MM.1S (cell line): ENCODE results near the gene AGAP1.

Experiments used
- DNase-seq: peaks from one replicate; pipeline ENCODE4 v3.0.0-alpha.2; 2015
- H2AFZ ChIP-seq: fragments of 300-600 bp; sonication (generic); 2 replicates; pipeline ENCODE4 v1.6.0; 2016; ENCODE audit warnings: antibody characterized with exemption, low read length
- H3F3A ChIP-seq: fragments of 300-600 bp; sonication (generic); 2 replicates; pipeline ENCODE4 v1.6.1; 2016; ENCODE audit warnings: mild to moderate bottlenecking, antibody characterized with exemption, low read length, moderate library complexity, mixed read lengths; ENCODE audit not compliant: insufficient read depth
- H3K27ac ChIP-seq: fragments of 300-600 bp; sonication (generic); 2 replicates; pipeline ENCODE4 v1.5.1; 2016; ENCODE audit warnings: mild to moderate bottlenecking, low read length
- H3K27me3 ChIP-seq: fragments of 300-600 bp; sonication (generic); replicated peaks from 2 replicates; pipeline ENCODE4 v1.6.0; 2016; ENCODE audit warnings: low read length; ENCODE audit not compliant: insufficient read depth
- H3K36me3 ChIP-seq: fragments of 300-600 bp; sonication (generic); replicated peaks from 2 replicates; pipeline ENCODE4 v1.6.1; 2016; ENCODE audit warnings: mild to moderate bottlenecking, low read length, mixed read lengths; ENCODE audit not compliant: insufficient read depth
- H3K4me1 ChIP-seq: fragments of 300-600 bp; sonication (generic); 2 replicates; pipeline ENCODE4 v1.6.1; 2016; ENCODE audit warnings: low read length, mixed read lengths
- H3K4me2 ChIP-seq: fragments of 300-600 bp; sonication (generic); 2 replicates; pipeline ENCODE4 v1.6.0; 2016; ENCODE audit warnings: low read depth, low read length
- H3K4me3 ChIP-seq: fragments of 300-600 bp; sonication (generic); 2 replicates; pipeline ENCODE4 v1.5.1; 2016; ENCODE audit warnings: low read length, mixed read lengths
- H3K79me2 ChIP-seq: fragments of 300-600 bp; sonication (generic); 2 replicates; pipeline ENCODE4 v1.6.1; 2016; ENCODE audit warnings: mixed run types, low read length, mixed read lengths
- H3K9ac ChIP-seq: fragments of 300-600 bp; sonication (generic); 2 replicates; pipeline ENCODE4 v1.6.1; 2016; ENCODE audit warnings: low read length, mixed read lengths
- H3K9me2 ChIP-seq: fragments of 300-600 bp; sonication (generic); replicated peaks from 2 replicates; pipeline ENCODE4 v1.6.1; 2016; ENCODE audit warnings: mild to moderate bottlenecking, low read length, mixed read lengths; ENCODE audit not compliant: insufficient read depth
- H3K9me3 ChIP-seq: fragments of 300-600 bp; sonication (generic); replicated peaks from 2 replicates; pipeline ENCODE4 v1.6.1; 2016; ENCODE audit warnings: mild to moderate bottlenecking, low read length, mixed read lengths; ENCODE audit not compliant: insufficient read depth
- H4K20me1 ChIP-seq: fragments of 300-600 bp; sonication (generic); 2 replicates; pipeline ENCODE4 v1.6.1; 2016; ENCODE audit warnings: mild to moderate bottlenecking, low read length, moderate library complexity, mixed read lengths; ENCODE audit not compliant: insufficient read depth
- EZH2 ChIP-seq: fragments of 300-600 bp; sonication (generic); optimal IDR thresholded peaks from 2 replicates; pipeline ENCODE3; 2017; ENCODE audit warnings: low read depth, mild to moderate bottlenecking, antibody characterized with exemption, low read length, mixed read lengths
- EZH2phosphoT487 ChIP-seq: fragments of 300-600 bp; sonication (generic); IDR thresholded peaks from 2 replicates; pipeline ENCODE4 v1.6.1; 2018; ENCODE audit warnings: antibody characterized with exemption, low read length
- TF ChIP-seq, protein P1 (sequence below): fragments of 300-600 bp; sonication (generic); IDR thresholded peaks from 2 replicates; pipeline ENCODE4 v1.5.1; 2016; ENCODE audit warnings: antibody characterized with exemption, low read length, mixed read lengths

AGAP1 gene

GRCh38 chr2:235937936-235938335, 444.1 kb downstream of the AGAP1 start:
- Histone ChIP-seq H3F3A (no peaks in the 10 kb centered on the region), H3K36me3 (no peaks in the 10 kb centered on the region), H3K9me3 (no peaks in the 10 kb centered on the region), H3K4me3 (no peak overlapping the region), H3K27me3 (no peaks in the 10 kb centered on the region), H3K9me2 (no peaks in the 10 kb centered on the region), H2AFZ (no peak overlapping the region), H4K20me1 (no peaks in the 10 kb centered on the region), H3K9ac (no peak overlapping the region), H3K4me1 (no peaks in the 10 kb centered on the region), H3K27ac (no peak overlapping the region), H3K4me2 (no peak overlapping the region), H3K79me2 (no peaks in the 10 kb centered on the region)
- DNase-seq = no peak
- TF ChIP-seq EZH2 (no peak), EZH2phosphoT487 (no peak)
- TF ChIP-seq, protein P1, sequence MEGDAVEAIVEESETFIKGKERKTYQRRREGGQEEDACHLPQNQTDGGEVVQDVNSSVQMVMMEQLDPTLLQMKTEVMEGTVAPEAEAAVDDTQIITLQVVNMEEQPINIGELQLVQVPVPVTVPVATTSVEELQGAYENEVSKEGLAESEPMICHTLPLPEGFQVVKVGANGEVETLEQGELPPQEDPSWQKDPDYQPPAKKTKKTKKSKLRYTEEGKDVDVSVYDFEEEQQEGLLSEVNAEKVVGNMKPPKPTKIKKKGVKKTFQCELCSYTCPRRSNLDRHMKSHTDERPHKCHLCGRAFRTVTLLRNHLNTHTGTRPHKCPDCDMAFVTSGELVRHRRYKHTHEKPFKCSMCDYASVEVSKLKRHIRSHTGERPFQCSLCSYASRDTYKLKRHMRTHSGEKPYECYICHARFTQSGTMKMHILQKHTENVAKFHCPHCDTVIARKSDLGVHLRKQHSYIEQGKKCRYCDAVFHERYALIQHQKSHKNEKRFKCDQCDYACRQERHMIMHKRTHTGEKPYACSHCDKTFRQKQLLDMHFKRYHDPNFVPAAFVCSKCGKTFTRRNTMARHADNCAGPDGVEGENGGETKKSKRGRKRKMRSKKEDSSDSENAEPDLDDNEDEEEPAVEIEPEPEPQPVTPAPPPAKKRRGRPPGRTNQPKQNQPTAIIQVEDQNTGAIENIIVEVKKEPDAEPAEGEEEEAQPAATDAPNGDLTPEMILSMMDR = no peak

DNA sequence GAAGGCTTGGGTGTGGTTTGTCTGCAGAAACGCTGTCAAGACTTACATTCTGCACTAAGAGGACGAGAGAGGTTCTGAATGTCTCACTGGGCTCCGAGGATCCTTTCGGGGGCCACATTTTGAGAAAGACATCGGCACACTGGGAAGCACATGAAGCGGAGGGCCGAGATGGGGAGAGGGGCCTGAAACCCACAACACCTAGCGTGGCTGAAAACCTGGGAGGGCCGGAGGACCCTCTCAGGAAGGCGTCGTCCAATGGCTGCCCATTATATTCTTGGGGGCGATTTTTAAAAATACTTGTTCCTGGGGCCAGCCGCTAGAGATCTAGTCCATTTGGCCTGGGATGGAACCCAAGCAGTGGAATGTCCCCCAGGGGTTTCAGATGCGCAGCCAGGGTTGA, 444.8 kb downstream of the AGAP1 start:
- Histone ChIP-seq H3K4me1 (no peaks in the 10 kb centered on the region), H3K9ac (no peak overlapping the region), H3K9me2 (no peaks in the 10 kb centered on the region), H3K9me3 (no peaks in the 10 kb centered on the region), H3K79me2 (no peaks in the 10 kb centered on the region), H3K36me3 (no peaks in the 10 kb centered on the region), H3K4me3 (no peak overlapping the region), H3K4me2 (no peak overlapping the region), H3F3A (no peaks in the 10 kb centered on the region), H2AFZ (no peak overlapping the region), H3K27me3 (no peaks in the 10 kb centered on the region), H3K27ac (no peak overlapping the region), H4K20me1 (no peaks in the 10 kb centered on the region)
- no peak for DNase-seq
- TF ChIP-seq, protein P1 = no peak
- TF ChIP-seq EZH2phosphoT487 = no peak
- no peak for TF ChIP-seq EZH2

GRCh38 chr2:235939471-235939870, 445.6 kb downstream of the AGAP1 start:
- Histone ChIP-seq H3K27ac (no peak overlapping the region), H3K4me2 (no peak overlapping the region), H3K9me3 (no peaks in the 10 kb centered on the region), H2AFZ (no peak overlapping the region), H3K36me3 (no peaks in the 10 kb centered on the region), H3F3A (no peaks in the 10 kb centered on the region), H3K27me3 (no peaks in the 10 kb centered on the region), H3K9ac (no peak overlapping the region), H3K4me3 (no peak overlapping the region), H3K4me1 (no peaks in the 10 kb centered on the region), H4K20me1 (no peaks in the 10 kb centered on the region), H3K79me2 (no peaks in the 10 kb centered on the region), H3K9me2 (no peaks in the 10 kb centered on the region)
- TF ChIP-seq EZH2 (no peak), EZH2phosphoT487 (no peak)
- TF ChIP-seq, protein P1 = no peak
- no peak for DNase-seq
